HL-60/S4 (cell line): ENCODE data around the gene PRR7.

ENCODE experiments used
- in situ Hi-C: fragments of 300-500 bp; cut with MboI; formaldehyde crosslinking; loops from 2 replicates; pipeline ENCODE4 v1.14.3; 2022; ENCODE audit warnings: low sequenced_read_pairs

PRR7 gene

DNA sequence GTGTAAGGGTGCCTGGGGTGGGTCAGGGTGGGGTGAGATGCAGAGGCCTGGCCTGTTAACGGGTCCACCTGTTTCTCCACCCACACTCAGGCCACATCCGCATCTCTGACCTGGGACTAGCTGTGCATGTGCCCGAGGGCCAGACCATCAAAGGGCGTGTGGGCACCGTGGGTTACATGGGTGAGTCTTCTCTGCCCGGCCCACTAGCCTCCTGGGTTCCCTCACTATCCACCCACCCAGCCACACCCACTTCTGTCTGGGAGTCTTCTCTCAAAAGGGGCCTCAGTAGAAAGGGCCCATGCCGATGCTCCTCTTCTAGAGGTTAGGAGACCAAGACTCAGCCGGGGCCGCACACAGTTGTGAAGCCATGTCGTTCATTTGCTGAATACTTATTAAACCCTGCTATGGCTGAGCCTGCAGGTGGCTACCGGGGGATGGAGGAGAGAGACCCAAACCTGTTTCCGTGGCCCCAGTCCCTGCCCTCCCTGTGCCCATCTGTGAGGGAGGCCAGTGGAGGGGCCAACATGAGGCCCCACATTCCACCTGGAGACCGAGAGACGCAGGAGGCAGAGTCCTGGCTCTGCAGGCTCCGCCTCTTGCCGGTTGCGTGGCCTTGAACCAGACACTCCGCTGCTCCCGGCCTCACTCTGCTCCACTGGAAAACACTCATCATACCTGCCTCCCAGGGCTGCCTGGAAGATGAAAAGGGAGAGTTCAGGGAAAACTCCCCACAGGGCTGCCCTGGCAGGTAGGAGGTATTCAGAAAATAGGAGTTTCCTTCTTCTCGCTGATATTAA lies 11.5 kb upstream of the PRR7 start:
- in situ Hi-C loops, result no loop called here

DNA sequence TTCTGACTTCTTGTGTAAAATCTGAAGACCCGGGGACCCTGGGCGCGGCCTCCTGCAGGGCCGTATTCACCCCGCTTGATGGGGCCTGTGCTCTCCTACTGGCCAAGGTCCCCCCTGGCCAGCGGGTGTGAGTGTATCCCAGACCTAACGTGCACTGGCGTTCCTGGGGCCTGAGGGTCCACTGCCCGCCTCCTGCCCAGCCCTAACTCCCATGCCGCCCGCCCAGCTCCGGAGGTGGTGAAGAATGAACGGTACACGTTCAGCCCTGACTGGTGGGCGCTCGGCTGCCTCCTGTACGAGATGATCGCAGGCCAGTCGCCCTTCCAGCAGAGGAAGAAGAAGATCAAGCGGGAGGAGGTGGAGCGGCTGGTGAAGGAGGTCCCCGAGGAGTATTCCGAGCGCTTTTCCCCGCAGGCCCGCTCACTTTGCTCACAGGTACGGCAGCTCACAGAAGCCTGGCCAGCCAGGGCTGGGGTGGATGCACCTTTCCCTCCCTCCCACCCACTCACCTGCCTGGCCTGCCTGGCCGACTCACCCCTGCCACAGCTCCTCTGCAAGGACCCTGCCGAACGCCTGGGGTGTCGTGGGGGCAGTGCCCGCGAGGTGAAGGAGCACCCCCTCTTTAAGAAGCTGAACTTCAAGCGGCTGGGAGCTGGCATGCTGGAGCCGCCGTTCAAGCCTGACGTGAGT lies 10.6 kb upstream of the PRR7 start:
- in situ Hi-C loops, result no loop called here

DNA sequence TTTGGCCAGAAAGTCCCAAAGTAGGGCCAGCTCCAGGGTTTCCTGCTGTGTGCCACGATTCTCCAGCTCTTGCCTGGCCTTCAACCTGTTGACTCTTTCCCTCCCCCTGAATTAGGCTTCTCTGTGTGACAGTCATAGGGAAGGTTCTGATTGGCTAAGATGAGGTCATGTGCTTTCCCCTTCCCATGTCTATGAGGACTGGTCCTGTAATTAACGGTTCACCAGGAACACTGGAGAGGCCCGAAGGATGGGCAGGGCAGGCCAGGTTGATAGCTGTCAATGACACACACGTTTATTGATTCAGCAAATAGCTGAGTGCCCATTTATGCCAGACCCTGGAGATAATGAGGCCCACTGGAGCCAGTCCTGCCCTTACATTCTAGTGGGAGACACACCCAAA lies 9.0 kb upstream of the PRR7 start:
- in situ Hi-C loops, result no loop called here

DNA sequence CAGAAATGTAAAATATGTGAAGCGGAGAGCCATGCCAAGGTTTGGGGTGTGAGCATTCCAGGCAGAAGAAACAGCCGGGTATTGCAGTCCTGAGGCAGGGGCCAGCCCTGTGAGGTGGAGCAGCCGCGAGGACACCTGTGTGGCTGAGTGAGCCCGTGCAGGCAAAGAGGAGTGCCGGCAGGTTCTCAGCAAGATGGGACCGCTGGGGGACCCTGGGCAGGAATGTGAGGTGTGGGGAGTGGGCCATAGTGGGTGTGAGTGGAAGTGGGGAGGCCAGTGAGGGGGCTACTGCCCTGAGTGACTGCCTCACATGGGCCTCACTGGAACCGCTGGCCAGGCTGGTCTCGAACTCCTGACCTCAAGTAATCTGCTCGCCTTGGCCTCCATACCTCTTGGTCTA lies 8.1 kb upstream of the PRR7 start:
- in situ Hi-C loops, result no loop called here

DNA sequence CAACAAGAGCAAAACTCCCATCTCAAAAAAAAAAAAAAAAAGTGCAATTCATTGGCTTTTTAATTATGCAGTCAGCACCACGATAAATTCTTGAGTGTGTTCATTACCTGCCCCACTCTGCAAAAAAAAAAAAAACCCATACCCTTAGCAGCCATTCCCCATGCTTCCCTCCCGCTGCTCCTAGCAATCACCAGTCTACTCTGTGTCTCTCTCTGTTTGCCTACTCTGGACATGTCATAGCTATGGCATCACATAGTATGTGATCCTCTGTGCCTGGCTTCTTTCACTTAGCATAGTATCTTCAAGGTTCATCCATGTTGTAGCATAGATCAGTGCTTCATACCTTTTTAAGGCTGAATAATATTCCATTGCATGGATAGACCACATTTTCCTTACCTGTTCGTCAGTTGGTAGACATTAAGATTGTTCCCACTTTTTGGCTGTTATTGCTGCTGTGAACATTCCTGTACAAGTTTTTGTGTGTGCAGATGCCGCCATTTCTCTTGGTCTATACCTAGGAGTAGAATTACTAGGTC lies 7.0 kb upstream of the PRR7 start:
- in situ Hi-C loops, result no loop called here

DNA sequence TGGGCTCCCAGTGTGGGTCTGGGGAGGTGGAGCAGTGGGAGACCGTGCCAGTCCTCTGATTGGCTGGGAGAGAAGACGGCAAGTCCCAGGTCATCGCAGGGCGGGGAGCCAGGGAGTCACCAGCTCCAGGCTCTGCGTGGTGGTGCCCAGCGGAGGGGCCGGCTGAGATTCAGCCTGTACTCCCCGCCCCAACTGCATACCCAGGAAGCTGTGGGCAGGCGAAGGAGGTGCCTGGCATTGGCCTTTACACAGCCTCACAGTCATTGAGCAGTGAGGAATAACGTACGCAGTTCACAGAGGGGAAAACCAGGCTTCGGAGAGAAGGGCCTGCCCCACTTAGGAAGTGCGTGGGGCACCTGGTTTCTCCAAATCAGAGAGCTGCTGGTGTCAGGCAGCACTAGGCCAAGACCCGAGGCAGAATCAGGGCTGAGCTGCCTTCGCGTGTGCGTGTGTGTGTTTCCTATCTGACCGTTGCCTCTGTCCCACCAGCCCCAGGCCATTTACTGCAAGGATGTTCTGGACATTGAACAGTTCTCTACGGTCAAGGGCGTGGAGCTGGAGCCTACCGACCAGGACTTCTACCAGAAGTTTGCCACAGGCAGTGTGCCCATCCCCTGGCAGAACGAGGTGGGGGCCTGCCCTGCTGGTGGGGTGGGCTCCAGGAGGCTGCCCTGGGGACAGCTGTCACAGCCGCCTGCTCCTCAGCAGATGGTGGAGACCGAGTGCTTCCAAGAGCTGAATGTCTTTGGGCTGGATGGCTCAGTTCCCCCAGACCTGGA lies 6.2 kb upstream of the PRR7 start:
- in situ Hi-C loops, result no loop called here

DNA sequence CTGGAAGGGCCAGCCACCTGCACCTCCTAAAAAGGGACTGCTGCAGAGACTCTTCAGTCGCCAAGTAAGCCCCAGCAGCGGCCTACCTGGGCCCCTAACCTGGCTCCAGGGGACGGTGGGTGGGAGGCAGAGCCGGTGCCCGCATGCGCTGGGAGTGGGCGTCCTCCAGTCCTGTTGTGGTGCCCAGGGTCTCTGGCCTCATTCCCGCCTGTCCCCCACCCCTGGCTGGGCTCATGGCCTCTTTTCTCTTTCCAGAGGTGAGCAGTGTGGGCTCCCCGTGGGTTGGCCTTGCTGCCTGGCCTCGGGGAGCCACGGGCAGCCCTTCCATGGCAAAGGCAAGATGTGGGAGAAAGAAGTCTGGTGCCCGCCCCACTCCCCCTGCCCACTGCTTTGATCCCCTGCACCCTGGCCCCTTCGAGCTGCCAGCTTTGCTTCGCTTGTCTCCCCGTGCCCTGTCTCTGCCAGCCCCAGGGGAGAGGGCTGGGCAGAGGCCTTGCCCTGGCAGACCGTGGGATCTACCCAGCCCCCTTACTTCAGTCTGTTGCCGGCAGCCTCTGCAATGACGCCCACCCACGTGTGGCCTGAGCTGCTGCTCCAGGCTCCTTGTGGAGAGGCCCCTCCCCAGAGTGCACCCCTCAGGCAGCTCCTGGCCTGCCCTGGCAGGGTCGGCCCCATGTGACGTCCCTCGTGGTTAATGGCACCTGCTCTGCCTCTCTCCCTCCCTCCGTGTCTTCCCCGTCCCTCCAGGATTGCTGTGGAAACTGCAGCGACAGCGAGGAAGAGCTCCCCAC lies 5.4 kb upstream of the PRR7 start:
- in situ Hi-C loops, result no loop called here

DNA sequence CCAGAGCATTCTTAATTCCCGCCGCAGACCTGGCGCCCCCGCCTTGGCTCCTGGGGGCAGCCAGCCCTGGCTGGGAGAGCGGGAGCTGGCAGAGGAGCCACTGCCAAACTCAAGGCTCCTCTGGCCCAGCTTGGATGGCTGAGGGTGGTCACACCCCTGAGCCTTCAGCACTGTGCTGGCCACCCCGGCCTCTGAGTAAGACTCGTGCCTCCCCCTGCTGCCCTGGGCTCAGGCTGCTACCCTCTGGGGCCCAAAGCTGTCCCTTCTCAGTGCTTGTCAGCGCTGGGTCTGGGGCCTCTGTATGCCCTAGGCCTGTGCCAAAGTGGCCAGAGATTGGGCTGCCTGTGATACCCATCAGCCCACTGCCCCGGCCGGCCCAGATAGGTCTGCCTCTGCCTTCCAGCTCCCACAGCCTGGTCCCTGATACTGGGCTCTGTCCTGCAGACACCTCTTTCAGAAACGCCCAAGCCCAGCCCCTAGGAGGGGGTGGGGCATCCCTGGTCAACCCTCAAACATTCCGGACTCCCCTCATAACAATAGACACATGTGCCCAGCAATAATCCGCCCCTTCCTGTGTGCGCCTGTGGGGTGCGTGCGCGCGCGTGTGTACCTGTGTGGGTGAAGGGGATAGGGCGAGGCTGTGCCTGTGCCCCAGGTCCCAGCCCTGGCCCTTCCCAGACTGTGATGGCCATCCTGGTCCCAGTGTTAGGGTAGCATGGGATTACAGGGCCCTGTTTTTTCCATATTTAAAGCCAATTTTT lies 4.4 kb upstream of the PRR7 start:
- in situ Hi-C loops, result no loop called here

DNA sequence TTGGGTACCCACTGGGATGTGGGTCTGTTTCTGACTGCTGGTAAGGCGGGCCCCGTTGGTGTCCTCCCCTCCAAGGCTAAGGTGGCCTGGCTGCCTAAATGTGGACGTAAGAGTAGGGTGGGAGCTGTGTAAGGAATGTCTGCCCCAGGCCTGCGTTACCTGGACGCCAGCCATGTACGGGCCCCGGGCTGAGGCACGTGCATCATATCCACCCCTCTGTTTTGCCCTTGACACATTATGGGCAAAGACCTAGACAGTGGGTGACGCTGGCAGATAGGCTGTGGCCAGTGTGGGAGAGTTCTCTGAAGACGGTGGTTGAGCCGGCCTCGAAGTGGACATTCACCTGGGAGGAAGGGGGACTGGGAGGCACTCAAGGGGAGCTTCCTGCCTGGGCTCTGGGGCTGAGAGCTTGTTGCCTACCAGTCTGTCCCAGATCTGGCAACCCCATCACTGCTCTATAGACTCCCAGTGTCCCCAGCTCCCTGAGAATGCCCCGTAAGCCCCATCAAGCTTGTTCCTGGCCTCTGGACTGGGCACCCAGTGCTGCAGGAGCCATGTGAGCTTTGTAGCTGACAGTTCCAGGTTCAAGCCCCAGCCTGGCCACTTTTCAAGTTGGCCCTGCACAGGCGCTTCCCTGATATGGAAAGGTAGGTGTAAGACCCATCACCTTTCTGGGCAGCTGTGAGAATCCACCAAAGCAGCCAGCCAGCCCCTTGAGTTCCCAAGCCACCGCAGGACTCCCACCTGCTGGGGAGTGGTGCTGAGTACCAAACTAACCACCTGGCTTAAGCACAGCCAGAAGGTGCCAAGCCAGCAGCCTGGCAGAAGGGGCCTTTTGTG lies 3.2 kb upstream of the PRR7 start:
- in situ Hi-C loops, result no loop called here

DNA sequence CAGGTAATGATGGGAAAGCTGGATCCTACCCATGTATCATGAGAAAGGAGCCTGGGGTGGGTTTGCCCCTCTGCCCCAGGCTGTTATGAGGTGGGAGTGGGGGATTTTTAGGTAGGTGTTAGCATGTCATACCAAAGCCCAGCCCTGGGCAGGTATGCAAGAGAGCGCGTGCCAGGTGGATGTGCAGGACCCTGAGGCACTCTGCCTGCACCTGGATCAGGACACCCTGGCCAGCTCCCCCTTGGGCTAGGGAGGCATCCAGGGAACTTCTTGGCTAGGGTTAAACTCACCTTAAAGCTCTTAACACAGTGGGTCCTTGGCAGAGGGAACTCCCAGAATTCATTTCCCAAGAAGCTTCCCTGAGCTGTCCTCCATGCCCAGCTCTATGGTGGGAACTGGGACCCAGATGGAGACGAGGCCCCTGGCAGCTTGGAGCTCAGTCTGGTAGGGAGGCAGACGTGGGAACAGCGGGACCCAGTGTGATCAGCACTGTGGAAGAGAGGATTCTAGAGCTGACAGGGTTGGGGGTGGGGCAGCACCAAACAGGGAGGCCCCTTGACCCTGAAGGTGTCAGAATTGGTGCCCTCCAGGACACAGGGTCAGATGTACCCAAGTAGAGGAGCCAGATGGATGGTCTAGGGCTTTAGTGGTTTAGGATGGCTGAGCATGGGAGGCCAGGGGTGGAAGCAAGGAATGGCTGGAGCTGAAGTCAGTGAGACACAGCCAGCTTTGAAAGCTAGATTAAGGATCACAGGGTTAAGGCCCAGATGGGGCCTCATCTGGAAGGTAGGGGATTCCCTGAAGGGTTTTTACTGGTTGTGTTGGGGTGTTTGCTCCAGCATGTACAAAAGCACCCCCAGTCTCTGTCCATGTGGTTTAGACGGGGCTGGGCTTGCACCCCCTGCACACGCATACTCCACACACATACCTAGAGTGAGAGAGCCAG lies 2.2 kb upstream of the PRR7 start:
- in situ Hi-C loops, result no loop called here

DNA sequence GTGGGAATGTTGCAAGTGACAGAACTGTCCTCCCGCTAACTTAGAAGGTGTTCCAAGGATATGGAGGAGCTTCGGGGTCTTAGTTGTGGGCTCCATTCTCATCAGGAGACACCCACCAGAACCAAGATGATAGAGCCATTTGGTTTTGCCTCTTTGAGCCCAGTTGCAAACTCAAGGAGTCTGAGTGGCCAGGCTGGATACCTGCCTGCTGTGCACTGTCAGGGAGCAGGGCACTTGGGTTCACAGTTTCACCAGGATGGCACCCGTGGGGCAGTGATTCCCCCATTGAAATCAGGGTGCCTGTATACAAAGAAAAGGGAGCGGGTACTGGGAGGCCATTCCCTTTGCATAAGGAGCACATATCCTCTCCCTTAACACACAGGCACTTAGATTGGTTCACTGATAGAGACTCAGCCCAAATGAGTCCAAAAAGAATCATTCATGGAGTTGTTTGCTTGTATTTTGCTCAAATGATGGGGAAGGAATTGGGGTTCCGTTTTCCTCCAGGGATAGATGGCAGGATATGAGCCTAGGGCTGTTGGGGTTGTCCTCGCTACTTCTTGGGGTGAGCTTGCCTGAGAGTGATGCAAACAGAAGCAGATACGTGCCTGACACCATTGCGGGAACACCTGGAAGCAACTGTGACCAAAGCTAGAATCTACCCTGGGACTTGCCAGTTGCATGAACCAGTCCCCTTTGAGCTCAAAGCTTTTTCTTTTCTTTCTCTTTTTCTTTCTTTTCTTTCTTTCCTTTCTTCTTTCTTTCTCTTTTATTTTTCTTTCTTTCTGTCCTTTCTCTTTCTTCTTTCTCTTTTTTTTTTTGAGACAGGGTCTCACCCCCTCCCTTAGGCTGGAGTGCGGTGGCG lies 1.3 kb upstream of the PRR7 start:
- in situ Hi-C loops, result no loop called here

DNA sequence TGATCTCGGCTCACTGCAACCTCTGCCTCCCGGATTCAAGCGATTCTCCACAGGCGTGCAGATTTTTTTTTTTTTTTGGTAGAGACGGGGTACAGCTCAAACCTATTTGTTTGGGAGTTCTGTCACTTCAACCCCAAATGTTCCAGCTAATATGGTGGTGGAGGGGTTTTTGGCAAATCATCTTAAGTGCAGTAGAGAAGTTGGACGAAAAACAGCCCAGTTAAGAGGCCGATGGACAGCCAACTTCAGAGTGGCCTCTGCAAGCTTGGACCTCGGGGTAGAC lies 756 bp upstream of the PRR7 start:
- in situ Hi-C loops, result no loop called here

DNA sequence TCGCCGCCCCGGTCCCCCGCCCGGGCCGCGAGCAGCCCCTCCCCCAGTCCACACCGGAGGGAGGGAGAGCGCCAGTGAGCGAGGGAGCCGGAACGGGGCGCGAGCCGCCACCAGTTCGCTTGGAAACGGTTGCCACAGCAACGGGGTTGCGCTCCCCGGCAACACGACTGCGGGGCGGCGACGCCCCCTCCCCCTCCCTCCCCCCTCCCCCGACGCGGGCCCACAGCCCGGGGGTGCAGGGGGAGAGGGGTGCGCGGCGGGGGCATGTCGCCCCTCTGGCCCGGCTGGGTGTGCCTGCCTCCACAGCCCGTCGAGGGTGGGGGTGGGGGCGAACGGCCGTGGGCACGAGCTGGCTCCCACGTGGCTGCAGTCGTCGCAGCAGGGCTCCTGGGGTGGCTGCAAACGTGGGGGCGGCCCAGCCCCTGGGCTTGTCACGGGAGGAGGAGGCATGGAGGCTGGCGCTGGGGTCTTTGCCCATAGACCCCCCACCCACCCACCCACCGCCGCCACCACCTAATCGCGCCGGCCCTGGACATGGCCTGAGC lies 524 bp downstream of the PRR7 start:
- in situ Hi-C loops, result no loop called here

DNA sequence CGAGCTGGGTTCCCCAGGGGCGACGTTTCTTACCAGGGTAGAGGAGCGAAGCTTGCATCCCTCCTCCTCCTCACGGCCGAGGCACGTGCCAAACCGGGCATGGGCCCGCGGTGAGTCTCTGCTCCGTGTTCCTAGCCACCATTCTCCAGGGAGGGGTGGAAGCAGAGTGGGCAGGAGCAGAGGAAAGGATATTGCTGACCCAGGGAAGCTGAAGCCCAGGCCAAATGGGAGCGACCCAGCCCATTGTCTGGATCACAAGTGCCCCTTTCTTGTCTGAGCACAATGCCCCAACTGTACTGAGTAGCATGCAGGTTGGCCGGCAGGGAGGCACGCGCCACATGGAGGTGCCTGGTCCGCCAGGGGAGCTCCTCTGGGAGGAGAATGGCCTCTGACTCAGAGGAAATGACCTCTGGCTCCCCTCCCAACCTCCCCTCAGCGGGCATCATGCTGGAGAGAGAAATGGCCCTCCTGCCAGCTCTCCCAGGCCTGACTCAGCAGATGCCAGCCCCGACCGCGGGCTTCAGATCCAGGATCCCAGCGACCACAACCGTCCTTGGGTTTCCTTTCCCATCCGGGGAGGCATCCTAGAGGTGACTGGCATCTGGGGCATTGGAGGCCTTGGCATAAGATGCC lies 1.1 kb downstream of the PRR7 start:
- in situ Hi-C loops, result no loop called here

DNA sequence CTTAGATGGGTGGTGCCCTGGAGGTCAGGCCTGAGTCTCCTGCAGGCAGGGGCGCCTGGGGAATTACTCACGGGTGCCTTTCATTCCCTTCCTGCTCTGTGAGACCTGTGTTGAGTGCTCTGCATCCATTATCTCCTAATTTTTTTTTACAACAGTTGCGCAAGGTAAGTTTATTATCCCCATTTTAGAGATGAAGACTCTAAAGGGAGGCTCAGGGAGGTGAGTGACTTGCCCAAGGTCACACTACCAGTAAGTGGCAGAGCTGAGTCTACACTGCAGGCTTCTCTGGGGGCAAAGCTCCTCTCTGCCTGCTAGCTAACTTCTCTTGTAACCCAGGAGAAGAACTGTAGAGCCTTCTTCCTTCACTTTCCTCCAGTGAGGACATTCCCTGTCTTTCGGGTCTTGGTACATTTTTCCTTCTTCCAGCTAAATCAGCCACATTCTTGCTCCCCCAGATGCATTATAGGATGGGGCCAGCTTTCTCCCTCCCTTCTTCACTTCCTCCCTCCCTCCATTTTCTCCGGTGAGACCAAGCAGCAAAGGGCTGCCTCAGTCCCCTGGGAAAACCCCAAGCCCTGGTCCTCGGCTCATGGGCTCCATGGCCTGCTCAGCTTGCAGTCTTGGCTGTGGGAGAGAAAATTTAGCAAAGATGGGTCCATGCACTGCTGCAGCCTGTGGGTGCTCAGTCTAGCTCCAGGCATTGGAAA lies 1.8 kb downstream of the PRR7 start:
- in situ Hi-C loops, result no loop called here
